Amniotic stem cell (primary cell): ENCODE data around the gene C19orf44.

ENCODE experiments used
- DNase-seq: peaks from one replicate; lab custom pipeline; 2025; lab: John Stamatoyannopoulos, UW

C19orf44 gene

DNA sequence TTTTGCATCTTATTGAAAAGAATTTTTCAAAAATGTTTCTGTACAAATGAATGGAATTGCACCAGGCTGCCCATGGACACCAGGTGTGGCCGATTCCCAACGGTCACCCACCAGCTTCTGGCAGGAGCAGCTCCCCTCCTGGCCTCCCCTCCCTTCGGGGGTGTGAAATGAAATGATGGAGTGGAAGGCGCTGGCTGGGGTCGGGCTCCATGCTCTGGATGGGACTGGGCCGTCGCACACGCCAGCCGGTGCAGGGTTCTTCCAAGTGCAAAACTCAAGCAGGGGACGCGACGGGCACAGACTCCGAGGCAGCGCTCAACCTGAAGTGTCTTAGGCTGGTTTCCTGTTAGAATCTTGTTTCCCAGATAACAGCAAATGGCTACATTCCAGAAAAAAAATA is 21.9 kb downstream of the C19orf44 start:
- no peak for DNase-seq

DNA sequence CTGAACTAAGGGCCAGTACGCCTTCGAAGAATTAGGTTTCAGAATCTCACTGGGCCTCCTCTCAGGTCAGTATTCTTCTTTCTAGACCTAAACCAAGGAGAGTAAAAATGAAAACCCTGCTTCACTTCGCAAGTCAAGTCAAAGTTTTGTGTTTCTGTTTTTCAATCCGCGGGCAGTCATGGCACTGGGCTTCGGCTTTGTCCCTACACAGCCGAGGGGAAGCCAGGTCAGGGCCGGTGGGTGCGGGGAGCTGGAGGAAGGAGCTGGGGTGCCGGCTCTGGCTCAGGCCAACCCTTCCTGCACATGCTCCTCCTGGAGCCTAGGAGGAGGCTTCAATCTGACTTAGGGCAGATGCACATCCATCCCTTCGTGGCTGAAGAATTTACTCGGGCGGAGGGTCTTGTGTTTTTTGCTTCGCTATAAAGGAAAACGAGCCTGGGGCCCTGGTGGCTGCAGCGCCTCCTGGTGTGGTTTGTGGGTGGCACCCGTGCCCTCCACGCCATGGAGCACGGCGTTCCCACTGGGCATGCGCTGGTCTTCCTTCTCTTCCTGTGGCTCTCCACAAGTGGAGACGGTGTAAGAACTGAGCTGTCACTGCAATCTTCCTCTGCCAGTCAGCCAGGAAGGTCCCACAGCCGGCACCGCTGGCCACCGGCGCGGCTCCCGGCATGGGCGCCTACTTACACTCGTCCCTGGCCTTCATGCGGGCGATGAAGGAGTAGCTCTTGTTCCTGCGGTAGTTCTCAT is 22.5 kb downstream of the C19orf44 start:
- no peak for DNase-seq

DNA sequence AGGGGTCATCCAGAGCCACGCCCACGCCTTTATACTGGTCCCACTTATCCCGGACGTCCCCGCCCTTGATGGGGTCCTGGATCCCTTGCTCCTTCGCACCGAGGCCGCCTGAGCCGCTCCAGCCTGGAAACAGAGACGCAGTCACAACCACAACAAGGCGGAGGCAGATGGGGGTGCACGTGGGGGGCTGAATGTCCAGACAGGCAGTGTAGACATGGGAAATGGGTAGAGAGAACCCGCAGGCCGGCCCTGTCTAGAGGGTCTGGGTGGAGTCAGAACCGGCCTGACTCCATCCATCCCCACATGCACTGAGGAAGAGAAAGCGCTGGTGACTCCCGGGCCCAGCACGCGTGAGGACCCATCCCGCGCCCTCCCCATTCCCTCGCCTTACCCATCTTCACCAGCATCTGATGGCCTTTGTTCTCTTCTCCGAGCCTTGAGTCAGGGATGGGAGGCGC is 23.1 kb downstream of the C19orf44 start:
- DNase-seq = no peak

DNA sequence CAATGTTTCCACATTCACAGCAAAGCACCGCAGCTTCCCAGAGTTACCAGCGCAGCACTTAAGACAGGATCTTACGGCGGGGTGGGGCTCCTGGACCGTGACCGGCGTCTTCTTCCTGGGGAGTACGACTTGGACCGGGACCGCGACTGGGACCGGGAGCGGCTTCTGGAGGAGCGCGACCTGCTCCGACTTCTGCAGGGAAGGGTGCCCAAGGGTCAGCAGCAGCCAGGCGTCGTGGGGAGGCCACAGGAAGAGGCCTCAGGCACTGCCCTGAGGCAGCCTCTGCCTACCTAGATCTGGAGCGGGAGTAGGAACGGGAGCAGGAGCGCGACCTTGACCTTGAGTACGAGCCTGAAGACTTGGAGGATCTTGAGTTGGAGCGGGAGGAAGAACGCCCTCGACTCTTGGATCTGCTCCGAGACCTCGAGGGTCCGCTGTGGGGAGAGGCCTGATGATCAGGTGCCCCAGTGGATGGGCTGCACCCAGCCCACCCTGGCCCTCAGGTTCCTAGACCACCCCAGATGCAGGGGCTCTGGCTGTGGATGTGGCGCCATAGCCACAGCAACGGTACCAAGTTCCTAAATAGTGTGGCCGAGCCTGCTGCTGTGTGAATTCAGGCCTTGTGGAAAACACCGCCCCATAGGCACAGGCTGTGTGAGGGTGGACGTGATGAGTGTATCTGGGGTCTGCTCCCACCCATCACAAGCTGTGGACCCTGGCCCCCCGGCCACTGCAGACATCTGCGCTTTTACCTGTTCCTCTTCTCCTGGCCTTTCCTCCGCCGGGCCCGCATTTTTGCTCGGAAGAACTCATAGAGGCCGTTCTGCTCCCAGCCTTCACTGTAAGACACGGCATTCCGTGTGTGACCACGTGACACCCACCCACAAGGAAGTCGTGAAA is 24.1 kb downstream of the C19orf44 start:
- DNase-seq = no peak

DNA sequence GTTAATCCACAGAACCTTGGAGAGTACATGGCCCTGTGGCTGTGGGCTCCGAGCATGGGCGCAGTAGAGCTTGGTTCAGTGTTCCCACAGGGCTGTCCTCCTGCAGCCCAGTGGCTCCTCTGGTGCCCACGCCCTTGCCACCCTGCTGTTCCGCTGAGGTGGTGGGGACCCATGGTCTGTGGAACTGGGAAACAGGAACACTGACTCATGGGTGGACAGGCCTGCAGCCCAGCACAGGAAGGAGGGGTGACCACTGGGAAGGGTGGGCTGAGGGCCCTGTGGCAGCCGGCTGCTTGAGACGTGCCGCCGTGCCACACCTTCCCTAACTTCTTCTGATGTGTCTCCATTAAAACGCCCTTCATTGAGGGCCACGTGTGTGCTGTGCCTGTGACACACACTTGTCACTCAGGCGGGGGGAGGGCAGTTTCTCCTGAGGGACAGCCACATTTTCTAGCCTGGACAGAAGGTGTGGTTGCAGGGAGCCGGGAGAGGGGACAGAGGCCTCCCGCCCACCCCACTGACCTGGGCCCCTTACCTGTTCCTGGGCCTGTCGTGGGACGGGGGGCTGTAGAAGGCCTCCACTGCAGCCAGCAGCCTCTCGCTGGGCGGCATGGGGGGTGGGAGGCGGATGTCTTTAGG is 24.9 kb downstream of the C19orf44 start:
- DNase-seq = no peak

DNA sequence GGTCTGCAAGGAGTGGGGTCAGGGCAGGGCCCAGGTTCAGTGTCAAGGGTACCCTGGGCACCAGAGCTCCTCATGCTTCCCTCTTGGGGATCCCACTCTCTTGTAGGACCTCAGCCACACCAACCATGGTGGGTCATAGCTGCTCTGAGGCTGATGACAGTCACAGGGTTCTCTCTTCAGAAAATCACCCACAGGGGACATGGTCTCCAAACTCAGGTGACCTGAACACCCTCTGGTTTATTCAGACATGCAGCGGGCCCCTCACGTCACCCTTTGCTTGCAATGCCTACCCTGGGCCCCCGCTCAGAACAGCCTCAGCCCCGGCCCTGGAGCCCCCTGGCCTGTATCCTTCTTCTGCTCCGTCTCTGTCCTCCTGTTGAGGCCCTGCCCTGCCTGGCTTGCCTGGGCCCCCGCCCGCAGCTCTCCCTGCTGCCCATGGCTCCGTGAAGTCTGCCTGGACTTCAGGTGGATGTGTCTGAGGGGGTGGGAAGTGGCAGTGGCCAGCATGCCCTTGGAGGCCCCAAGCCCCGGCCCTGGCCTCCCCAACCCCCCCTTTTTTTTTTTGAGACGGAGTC is 25.6 kb downstream of the C19orf44 start:
- no peak for DNase-seq

DNA sequence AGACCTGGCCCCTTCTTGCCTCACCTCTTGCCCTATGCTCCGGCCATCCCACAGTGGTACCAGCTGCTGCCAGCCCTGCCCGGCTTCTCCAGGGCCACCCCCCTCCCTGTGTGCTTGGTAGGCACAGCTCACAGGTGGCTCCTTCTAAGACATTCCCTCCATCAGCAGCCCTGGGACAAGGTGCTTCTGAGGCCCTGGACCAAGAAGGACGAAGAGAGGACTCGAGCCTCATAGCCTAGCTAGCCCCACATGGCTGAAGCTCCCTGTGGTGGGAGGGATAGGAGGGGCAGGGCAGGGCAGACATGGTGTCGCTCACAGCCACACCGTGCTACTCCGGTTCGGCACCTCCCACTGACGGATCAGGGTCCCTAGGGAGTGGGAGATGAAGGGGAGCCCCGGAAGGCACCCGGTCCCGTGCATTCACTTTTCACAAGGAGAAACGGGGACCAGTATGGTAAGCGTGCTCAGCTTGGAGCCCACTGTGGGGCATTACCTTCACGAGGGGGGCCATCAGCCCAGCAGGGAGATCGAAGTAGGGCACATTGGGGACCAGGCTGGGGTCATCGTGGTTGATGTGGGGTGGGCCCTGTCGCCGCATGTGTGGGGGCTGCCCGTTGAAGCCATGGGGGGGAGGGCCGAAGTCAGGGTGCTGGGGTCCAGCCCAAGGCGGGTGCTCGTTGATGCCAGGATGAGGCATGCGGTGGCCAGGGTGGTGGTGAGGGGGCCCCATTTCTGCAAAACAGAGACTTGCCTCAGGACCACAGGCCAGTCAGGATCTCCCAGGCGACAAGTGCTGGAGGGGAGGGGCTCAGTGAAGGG is 26.6 kb downstream of the C19orf44 start:
- no peak for DNase-seq

DNA sequence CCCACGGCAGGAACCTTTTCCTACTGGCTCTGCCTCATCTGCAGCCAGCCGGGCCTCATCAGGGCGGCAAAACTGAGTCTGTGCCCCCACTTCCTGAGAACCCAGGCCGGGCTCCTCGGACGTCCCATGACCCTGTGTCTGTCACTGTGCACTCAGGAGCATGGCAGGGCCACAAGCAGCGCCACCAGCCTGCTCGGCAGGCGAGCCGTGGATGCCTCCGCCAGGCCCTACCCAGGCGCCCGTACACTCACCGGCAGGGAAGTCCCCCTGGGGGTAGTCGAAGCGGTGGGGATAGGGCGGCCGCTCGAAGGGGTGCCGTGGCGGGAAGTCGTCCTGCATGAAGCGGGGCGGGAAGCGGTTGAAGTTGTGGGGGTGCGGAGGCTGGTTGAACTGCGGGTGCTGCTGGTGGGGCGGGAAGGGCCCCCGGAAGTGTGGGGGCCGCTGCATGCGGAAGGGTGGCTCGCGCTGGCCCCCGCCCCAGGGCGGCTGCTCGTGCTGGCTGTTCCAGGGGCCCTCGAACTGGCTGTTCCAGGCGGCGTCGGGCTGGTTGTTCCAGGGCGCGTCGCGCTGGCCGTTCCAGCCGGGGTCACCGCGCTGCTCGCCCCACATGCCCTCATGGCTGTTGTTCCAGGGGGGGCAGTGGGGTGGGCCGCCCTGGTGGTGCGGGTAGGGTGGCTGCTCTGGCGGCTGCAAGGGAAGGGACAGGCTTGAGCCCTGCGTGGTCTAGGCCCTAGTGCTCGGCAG is 29.0 kb downstream of the C19orf44 start:
- DNase-seq = no peak

DNA sequence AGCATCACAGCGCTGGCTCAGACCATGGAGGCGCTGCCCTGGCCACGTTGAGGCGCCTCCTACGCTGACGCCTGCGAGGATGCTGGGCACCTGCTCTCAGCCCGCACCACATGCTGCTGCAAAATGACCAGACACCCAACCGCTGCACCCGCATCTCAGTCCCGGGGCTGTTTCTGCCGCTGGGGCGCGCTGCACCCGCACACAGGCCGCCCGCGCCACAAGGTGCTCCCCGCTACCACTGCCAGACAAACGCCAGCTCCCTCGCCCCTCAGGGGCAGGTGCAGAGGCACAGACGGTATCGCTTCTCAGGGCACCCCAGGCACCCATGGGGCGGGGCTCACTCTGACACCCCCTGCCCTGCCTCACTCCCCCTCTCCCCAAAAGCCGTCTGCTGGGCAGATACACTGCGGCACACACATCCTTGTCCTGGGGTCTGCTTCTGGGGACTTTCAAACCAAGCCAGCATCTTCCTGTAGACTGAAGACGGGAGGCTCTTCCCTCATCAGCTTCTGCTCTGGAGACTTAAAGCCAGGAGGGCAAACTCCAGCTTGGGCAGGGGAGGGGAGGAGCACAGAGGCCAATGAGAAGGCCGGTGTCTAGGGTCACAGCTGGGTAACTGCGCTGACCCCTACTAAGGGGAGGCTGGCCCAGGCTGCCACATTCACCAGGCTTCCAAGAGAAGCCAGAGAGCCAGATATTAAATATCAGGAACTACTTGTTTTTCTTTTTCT is 29.7 kb downstream of the C19orf44 start:
- no peak for DNase-seq

DNA sequence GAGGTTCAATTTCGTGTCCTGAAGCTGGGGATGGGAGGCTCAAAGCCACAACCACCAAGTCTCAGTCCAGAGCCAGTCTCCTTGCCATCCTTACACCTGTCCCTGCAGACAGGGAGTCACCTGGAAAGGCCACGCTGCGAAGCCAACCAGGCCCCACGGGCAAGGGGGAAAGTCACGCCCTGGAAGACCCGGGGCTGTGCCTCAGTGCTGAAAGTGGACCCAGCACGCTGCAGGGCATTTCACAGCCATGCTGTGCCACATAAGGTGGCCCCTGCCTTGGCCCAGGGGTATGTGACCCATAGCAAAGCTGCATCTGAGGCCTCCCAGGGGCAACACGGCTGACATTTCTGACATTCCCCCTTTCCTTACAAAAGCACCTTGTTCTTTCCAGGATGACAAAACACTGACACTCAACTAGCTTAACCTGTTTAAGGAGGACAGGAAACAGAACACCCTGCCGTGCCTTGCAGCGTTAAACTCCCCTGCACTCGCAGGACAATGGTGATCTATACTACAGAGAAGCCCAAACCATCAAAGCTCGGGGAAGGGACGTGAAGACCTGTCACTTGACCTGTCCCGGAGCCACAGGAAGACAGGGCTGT is 31.2 kb downstream of the C19orf44 start:
- DNase-seq = no peak

DNA sequence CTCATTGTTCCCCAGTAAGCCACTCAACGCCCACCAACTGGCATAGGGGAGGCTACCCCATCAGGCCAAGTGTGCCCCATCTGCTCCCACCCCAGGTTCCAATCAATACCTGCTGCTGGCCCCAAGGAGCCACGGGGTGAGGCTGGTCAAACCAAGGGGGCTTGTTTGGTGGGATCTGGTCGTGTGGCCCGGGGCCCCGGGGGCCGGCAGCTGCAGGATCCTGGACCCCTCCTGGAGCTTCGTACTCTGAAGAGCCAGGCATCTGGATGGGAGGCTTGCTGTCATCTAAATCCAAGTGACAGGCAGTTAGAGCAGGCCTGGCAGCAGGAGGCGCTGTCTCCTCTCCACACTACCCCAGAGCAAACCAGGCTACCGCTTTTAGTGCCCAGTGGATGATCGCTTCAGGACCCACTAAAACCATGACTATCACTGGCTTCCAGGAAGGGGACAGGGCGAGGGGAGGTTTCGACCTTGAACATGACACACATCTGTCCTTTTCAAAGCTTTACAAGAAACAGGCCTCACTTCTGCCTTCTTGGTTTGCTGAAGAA is 31.9 kb downstream of the C19orf44 start:
- no peak for DNase-seq

DNA sequence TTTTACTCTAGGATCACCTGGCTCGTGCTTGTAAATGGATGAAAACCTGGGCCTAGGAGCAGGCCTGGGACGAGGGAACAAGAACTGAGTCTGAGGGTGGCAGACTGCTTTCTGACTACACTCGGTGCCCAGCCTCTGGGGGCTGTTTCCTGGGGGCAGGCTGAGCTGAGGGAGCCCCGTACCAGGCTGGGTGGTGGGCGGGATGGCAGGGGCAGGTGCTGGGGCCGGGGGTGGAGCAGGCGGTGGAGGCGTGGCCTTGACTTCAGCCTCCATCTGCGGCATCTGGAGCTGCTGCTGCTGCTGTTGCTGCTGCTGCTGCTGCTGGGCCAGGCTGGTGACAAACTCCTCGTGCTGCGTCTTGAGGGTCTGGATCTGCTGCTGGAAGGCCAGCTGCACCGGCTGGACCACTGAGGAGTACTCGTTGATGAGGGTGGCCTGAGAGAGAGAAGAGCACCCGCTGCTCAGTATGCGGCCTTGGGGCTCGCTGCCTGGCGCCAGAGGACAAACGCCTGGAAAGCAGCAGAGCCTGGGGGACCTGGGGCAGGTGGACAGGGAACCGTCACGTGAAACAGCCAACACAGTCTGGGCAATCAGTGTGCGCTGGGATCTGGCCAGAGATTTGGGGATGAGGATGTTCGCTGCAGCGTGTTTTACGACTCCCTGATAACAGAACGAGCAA is 33.4 kb downstream of the C19orf44 start:
- no peak for DNase-seq

DNA sequence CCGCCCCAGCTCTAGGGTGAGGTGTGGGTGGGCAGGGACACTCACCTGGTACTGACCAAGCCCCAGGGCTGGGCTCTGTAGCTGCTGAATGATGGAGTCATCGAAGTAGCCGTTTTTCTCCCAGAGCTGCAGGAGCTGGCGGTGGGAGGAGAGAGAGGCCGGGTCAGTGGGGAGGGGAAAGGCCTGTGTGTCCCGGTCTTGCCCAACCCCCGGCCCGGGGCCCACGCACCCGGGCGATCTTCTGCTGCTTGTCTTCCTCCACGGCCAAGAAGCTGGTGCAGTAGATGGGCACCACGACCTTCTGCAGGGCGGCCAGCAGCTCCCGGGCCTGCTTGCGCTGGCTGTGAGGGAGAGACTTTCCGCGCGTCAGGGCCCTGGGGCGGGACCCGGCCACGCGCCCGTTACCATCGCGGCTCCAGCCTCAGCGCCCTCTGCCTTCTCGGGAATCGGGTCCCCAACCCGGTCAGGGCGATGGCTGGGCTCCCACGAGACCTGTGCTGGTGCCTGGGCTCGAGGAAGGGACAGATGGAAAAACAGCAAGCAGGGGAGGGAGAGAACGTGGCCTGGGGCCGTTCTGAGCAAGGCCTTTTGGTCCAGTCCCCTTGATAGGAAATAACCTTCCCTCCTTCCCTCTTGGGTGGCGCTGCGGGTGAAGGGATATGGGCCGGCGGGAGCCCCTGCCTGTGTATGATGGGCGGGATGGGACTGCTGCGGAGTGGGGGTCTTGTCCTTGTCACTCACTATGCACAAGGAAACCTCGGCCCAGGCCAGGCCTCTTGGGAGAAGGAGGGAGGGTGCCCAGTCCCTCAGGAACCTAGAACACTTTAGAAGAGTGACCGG is 34.6 kb downstream of the C19orf44 start:
- no peak for DNase-seq

DNA sequence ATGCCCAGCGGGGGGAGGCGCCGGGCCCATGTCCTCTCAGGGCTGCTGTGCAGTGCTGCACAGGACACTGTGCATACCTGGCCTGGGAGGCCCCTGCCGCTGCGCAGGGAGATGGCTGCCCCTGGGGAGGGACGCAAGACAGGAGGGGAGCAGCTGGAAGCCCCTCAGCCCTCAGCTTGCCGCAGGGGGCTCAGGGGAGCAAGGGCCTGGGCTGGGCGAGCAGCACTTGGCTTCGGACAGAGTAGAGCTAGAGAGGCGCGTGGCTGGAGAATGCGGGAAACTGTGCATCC is 35.1 kb downstream of the C19orf44 start:
- no peak for DNase-seq

DNA sequence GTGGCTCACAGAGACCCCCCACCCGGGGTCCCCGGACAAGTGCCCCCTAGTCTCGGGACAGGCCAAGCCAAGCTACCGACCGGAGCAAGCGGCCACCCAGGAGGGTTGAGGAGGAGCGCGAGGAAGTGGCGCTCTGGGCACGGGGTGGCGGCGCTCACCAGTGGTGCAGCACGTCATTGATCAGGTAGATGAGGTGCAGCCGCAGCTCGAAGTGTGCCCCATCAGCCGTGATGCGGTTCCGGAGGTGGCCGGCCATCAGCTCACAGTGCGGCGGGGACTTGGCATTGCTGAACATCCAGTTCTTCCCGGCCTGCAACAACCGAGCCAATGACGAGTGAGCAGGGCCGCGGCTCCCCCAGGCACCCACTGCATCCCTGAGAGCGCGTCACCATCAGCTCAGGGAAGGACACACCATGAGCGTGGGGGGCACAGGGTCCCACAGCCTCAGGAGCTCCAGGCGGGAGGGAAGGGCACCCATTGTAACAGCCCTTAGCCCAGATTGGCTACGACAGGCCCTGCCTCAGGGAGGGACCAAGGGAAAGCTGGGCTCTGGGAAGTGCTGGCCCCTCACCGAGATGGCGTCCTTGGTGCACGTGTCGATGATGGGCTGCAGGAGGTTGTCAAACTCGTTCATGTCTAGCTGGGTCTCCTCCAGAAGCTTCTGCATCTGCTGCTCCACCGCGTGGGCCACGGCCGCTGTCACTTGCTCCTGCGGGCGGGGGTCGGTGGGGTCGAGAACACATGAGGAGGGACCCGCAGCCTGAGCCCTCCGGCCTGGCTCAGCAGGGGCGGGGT is 36.4 kb downstream of the C19orf44 start:
- no peak for DNase-seq

DNA sequence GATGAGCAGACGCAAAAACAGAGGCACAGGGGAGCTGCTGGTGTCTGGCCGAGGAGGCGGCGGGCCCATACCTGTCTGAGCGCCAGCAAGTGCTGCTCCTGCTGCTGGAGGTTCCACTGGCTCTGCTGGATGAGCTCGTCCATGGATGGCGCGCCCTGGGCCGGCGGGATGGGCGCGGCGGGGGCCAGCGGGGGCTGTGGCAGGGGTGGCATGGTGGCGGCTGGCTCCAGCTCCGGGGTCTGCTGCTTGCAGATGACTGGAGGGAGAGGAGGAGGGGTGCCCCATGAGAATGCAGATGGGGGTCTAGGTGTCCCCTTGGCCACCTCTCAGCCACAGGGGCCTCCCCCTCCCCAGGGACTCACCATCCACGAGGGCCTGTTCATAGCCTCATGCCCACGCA is 39.2 kb downstream of the C19orf44 start:
- no peak for DNase-seq

DNA sequence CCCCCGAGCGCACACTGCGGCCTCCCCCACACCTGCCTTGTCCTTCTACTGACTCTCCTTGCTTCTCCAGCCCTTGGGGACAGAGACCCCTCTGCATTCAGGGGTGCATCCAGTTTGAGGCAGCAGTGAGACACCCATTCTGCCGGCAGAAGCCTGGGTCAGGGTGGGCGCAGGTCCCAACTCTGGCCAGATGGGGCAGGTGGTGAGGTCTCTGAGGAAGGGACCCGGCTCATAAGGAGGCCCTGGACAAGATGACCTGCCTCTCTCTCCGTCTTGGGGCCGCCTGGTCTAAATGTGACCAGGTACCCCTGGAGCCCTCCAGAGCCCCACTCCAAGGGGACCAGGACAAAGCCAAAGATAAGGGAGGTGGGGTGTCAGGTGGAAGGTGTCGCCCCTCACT is 39.9 kb downstream of the C19orf44 start:
- no peak for DNase-seq
